NK-92 (cell line): ENCODE measurements around the gene TASP1.
"Not testable (repeated sequence)": the region's sequence is repeated elsewhere in the genome, so short reads cannot be mapped to it uniquely, and the experiment has no call there.

Experiments used
- DNase-seq: peaks from one replicate; lab custom pipeline; 2025; ENCODE audit not compliant: unreplicated experiment; lab: John Stamatoyannopoulos, UW

TASP1 gene

DNA sequence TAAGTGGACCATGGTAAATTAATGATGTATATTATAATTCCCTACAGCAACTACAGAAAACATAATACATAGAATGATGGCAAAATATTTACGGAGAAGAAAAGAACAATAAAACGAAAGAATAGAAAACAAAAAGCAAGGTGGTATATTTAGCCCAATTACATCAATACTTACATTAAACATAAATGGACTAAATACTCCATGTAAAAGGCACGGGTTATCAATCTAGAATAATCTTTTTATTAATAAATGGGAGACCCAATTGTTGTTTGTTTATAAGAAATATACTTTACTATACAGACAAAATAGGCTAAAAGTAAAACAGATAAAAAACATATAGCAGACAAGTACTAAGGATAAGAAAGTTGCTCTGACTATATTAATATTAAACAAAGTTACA, 137.2 kb downstream of the TASP1 start:
- no peak for DNase-seq

DNA sequence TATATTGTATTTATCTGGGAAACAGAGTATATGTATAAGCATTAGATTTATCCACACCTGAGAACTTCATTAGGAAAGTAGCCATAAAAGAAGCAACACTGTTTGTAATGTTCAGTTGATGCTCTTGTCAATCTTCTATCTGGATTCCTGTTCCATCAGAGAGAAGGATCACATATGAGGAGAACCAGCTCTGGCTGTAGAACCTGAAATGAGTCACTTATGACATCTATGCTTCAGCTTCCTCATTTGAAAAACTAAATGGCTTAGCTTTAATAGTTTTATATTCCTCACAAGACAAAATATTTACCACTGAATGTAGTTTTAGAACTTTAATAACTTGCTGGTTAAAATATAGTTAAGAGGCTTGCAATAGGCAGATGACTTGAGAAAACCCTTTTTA, 144.7 kb downstream of the TASP1 start:
- no peak for DNase-seq

DNA sequence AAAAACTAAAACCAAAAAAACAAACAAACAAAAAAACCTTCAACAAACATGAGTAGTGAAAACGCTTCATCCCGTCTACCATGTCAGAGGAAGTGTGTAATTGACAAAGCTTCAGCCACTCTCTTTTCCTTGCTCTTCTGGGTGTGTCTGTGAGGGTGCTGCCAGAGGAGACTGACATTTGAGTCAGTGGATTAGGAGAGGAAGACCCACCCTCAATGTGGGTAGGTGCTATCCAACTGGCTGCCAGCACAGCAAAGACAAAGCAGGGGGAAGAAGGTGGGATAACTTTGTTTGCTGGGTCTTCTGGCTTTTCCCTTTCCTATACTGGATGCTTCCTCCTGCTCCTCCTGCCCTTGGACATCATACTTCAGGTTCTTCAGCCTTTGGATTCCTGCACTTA, 145.6 kb downstream of the TASP1 start:
- no peak for DNase-seq

DNA sequence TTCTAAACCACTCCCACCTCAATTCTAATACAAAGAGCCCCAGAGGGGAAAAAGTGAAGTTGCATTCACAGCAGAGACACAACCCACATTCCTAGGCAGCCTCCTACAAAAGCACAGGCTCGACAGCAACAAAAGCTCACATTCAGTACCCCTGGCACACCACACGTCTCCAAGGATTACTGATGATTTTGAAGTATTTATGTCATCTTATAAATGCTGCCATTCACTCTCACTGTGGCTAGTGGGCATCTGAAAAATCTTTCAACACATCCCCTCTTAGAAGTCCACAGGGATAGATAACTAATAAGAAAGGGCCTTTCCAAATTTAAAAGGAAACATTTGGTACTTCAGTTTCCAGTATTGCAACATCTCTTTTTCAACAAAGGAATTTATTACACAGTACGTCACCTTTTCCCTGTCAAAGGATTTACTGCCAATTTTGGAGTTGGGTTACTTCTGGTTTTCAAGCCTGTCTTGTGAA, 146.7 kb downstream of the TASP1 start:
- no peak for DNase-seq

DNA sequence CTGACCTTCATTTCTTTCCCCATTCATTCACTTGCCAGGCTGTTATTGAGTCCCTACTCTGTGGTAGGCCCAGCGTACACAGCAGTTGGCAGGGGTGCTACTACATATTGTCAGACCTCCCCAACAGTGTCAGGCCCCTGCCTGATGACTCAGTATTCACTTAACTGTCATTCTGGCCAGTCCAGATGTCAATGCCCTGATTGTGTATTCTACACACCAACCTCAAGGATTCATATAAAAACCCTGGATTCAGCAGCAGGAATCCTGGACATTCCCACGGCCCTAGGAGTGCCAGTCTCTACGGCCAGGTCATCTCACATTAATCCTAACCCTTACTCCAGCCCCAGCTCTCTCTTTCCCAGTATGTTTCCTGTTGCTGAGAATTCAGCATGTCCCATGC, 151.5 kb downstream of the TASP1 start:
- DNase-seq, result no peak

DNA sequence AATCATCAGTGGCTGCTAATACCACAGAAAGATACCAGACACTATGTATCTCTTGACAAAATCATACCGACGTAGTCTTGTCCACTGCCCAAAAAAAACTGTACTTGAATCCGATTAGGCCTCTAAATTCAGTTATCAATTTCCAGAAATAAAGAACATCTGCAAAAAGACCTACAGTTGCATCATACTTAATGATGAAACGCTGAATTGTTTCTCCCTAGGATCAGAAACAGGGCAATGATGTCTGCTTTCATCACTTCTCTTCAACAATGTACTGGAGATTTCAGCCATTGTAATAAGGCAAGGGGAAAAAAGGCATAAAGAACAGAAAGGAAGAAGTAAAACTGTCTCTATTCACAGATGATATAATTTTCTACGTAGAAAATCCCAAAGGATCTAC, 152.0 kb downstream of the TASP1 start:
- no peak for DNase-seq

DNA sequence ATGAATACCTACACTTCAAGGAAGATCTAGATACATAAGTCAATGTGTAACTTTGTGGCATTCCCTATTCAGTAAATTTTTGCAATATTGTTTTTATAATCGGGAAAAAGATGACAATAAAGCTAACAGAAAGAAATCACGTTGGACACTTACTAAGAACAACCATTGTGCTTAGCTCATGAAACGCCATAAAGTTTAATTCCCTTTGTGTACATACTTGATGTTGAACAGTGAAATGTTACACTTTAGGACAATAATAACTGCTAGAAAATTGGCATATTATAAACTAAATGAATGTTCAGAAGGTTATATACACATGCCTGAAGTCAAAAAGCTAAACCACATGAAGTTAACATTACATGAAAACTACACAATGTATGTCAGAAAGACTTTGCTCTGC, 153.2 kb downstream of the TASP1 start:
- no peak for DNase-seq

DNA sequence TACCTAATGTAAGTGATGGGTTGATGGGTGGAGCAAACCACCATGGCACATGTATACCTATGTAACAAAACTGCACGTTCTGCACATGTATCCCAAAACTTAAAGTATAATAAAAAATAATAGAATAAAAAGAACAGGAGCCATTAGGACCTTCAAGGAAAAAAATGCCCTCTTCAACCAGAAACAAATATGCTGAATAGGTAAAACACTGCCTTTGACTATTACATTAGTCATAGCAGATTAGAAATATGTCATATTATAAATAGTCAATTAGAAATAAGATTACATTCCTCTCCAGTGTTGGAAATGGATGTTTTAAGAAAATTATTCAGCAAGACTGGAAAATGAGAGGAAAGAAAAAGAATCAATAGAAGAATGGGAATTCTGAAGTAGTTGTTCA, 153.7 kb downstream of the TASP1 start:
- not testable (repeated sequence) for DNase-seq

DNA sequence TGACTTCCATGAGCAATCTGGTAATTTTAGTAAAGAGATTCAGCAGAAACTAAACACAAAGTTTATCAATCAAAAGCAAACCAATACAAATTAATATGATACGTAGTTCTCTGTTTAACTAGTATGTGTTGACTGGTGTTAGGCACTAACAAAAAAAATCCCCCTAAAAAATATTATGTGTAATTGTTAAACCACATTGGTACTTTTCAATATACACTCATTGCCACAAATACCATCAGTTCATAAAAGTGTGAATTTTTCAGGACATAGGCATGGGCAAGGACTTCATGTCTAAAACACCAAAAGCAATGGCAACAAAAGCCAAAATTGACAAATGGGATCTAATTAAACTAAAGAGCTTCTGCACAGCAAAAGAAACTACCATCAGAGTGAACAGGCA, 155.3 kb downstream of the TASP1 start:
- DNase-seq, result not testable (repeated sequence)

DNA sequence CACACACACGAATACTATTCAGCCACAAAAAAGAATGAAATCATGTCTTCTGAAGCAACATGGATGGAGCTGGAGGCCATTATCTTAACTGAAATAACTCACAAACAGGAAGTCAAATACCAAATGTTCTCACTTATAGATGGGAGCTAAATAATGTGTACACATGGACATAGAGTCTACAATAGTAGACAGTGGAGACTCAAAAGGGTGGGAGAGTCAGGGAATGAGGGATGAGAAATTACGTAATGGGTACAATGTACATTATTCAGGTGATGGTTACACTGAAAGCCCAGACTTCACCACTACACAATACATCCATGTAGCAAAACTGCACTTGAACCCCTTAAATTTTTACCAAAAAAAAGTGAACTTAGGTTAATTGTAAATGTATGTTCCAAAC, 160.4 kb downstream of the TASP1 start:
- no peak for DNase-seq

DNA sequence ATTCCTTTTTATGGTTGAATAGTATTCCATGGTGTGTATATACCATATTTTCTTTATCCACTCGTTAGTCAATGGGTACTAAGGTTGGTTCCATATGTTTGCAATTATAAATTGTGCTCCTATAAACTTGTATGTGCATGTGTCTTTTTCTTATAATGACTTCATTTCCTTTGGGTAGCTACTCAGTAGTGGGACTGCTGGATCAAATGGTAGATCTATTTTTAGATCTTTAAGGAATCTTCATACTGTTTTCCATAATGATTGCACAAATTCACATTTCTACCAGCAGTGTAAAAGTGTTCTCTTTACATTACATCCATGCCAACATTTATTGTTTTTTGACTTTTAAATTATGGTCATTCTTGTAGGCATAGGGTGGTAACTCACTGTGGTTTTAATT, 164.3 kb downstream of the TASP1 start:
- DNase-seq, result no peak

DNA sequence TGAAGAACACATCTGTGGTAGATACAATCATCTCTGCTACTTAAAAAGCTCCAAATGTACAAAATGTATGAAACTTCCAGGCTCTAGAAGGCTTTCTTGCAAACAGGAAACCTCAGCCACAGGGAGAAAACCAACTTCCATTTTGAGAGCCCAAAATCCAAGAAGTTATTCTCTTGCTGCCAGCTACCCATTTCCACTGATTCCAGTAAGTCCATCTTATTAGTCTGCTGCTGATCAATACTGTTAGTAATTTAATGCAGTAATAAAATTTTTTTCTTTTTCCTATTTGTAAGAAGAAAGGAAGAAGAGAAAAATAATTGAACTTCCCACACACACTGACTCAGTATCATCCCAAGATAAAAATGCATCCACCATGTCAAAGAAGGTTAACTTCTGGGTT, 169.5 kb downstream of the TASP1 start:
- no peak for DNase-seq

DNA sequence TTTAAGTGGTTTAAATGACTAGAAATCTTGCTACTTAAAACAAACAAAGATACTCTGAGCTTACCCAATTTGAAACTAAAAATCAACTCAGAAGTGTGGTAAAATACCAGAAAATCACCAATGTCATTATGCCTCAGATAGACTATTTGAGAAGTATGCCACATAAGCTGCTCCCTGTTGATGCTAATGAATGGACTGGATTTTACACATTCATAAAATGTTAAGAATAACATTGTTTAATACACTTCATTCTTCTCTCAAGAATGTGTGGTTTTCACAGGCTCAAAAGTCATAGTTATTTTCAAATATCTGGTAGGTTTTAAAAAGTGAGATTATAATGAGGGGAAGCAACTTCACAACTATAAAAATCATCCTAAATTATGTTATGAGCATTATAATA, 170.6 kb downstream of the TASP1 start:
- no peak for DNase-seq

DNA sequence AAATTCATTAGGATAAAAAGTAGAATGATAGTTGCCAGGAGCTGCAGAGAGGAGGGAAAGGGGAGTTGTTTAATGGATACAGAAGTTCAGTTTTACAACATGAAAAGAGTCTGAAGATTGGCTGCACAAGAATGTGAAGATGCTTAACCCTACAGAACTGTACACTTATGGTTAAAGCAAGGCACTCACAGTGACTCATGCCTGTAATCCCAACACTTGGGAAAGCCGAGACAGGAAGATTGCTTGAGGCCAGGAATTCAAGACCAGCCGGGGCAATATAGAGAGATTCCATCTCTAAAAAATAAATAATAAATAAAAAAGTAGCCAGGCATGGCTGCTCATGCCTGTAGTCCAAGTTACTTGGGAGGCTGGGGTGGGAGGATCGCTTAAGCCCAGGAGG, 174.0 kb downstream of the TASP1 start:
- no peak for DNase-seq

DNA sequence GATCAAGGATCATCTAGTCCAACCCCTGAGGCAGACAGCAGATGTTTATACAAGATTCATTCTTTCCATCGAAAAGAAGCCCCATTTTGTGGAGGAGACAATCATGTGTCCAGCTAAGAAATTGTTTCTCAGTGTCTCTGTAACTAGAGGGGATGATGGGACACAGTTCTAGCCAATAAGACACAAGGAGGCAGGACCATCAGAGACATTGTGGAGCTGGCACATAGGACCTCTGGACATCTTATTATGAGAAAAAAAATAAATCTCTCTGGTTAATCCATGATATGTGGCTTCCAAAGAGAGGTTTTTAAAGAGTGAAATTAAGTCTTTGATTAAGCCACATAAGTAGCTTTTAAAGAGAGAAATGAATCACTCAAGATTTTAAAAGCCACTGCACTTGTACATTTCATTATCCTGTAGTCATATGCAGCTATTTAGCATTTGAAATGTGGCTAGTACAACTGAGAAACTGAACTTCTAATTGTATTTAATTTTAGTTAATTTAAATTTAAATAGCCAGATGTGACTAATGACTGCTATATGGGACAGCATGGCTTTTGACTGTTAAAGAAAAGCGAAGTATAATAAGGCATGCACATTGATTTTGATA, 176.8 kb downstream of the TASP1 start:
- DNase-seq, result no peak

DNA sequence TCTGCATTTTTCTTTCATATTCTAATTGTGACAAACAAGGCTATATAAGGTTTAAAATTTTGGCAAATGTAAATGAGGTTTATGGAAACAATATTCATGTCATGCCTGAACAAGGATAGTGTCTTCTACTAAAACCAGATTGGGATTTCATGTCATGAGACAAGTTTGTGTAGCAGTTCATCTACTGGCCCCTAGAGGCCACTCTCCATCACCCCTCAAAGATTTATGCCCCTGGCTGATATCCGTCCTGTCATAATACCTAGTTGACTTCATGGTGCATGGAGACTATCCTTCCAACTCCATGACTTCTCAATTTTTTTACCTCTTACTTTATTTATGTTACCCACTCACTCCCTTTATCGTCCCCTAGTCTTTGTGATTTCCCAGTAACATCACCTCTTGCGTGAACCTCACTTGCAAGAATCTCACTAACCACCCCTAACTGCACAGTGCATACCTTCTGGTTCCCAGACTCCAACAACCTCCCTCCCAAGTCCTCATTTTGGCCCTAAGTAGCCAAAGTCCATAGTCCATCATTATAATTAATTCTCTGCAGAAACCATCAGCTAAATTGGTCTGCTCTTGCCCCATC, 179.8 kb downstream of the TASP1 start:
- no peak for DNase-seq

DNA sequence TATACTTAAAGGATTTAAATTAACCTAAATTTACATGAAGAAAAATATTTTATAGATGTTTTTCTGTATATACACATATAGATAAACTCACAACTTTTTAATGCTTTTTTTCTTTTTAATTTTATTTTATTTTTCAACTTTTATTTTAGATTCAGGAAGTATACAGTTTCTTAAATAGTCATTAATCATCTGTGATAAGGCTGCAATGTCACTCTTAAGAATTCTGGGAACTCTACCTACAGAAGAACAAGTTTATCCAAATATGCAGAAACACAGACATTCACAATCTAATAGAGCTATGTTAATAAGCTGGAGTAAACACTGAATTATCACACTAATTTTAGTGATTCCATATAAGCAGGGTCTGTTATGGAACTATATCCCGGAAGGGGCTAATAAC, 181.2 kb downstream of the TASP1 start:
- no peak for DNase-seq

DNA sequence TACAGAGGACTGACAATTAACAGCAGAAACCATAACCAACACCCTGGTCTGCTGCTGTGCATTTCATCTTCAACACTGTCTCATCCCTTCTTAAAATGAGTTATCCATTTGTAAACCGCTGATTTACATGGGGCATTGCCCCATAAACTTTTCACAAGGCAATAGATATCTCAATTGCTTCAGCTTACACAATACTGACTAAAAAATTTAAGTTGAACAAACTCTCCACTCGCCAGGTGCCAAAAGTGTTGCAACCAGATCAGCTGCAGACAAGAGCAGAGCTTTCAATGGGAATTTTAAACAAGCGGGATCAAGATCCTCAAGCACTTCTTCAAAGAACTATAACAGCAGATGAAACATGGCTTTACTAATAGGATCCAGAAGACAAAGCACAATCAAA, 183.0 kb downstream of the TASP1 start:
- no peak for DNase-seq

DNA sequence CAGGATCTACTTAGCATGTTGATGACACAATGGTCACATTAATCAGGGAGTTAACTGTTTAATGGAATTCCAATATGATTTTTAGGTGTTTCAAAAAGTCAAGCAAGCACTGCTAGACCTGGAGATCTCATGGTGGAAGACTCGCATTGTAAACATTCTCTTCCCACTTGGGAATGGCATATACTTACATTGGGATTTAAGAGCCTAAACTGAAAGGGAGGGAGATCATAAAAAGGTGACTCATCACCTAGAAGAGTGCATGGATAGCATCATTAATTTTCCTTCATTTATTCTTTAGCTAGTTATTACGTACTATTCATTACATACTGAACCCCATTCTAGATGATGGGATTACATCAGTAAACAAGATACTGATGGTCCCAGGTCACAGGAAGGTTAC, 185.4 kb downstream of the TASP1 start:
- no peak for DNase-seq

DNA sequence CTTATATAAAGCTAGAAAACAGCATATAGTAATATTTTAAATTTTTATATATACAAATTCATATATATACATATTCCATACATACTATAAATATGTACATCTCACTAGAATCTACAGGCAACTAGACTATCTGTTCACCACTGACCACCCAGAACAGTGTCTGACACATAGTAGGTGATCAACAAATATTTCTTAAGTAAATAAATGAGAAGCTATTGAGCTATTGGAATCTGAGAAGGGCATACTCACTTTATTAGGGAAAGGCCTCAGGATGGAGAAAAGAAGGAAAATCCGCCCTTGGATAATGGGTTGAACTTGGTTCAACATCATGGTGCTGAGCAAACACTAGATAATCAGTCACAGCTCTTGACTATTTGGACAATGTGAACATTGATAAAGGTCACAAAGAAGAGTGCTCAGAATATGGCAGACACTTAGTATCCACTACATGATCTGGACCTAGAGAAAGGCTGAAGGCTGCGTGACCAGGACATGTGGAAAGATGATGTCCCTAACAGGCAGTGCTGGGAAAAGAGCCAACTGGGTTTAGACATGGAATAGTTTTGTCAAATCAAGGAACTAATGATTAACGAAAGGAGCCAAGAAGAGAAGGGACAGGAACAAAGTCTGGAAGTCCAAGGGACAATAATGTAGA, 186.1 kb downstream of the TASP1 start:
- DNase-seq, result no peak

DNA sequence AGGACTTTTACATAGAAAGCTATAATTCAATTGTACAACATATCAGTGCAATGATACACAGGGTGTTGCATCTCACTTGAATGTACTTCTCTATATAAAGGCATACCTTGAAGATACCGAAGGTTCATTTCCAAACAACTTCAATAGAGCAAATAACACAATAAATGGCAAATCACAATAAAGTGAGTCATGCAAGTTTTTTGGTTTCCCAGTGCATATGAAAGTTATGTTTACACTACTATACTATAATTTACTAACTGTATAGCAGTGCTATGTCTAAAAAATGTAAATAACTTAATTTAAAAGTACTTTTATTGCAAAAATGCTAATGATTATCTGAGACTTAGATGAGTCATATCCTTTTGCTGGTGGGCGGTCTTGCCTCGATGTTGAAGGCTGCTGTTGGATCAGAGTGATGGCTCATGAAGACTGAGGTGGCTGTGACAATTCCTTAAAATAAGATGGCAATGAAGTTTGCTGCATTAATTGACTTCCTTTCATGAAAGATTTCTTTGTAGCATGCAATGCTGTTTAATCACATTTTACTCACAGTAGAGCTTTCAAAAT, 188.8 kb downstream of the TASP1 start:
- no peak for DNase-seq

DNA sequence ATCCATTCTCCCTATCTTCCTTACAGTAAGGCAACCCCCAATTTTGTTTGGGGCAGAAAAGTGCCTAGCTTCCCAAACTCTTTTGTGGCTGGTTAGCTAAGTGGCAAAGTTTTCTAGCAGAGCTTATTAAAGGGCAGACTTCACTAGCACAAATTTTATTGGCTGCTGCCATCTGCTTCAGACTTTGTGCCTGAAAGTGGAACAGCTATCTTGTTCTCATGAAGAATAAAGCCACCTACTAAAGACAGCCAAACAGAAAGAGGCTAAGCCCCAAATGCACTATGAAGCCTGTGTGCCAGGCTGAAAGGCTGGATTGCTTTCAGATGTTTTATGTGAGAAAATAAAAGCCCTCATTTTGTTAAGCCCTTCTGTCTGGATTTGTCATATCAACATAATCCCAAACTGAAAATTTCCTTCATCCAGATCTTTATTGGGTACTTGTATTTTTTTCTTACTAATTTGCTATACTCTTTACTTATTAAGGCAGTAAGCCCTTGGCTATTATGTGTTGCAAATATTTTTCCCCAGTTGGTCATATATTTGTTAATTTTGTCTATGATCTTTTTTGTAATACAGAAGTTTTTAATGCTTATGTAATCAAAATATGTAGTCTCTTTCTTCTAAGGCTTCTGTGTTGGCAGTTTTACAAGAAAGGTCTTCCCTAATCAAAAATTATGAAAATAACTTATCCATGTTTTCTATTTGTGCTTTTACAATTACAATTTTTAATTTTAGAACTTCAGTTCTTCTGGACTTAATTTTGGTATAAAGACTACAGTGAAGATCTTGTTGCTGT, 191.1 kb downstream of the TASP1 start:
- no peak for DNase-seq
